GM18498 (cell line): Measurements from ENCODE around the gene ALPK1.
"Not testable (repeated sequence)": the region's sequence is repeated elsewhere in the genome, so short reads cannot be mapped to it uniquely, and the experiment has no call there.

Experiments used
- ATAC-seq: cut with Tn5 transposase; IDR thresholded peaks from one replicate; pipeline ENCODE4 v1.9.1; 2021; ENCODE audit warnings: mild to moderate bottlenecking, moderate library complexity; ENCODE audit not compliant: unreplicated experiment

Gene ALPK1

DNA sequence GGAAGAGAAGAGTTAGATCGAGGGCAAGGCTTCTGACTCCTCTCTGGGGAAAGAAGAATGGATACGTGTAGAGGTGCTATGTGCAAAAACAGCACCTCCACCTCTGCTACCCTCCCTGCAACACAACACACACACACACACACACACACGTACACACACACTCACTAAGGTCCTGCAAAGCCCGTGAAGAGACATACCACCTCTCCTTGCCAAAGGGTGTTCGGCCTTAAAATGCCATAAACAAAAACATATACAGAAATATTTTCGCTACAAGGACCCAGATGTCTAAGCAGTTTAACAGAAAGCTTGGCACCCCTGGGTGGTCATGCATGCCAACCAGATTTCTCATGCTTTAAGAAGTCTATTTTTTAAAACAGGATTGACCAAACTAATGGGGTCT, 13.0 kb upstream of the ALPK1 start:
- ATAC-seq: no peak

DNA sequence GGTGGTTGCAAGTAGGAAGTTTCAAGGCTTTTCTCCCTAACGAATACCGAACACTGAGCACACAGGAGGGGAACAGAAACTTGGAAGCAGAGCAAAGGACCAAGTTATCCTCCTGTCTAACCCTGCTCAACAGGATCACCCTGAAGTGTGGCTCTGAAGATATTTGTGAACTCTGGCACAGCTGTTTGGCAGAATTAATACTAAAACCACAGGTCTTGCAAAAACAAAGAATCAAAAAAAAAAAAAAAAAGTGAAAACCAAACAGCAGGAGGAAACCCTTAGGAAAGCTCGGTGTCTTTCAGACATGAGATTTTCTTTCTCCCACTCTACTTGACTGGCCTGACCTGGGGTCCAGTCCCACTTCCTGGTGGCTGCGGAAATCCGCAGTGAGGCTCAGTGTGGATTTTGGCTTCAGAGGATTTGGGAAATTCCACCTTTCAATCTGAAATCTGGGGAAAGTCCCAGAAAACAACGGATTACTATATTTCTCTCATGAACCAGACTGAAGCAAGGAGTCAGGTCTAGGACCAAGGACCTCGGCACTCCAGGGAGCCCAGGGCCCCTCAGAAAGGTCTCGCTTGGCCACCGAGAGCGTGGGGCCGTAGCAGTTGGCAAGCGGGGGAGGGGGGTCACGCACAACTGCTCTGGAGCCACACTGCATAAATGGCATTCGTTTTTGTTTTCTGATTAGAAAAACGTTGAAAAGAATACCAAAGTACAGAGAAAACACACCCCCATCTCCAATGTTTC, 12.3 kb upstream of the ALPK1 start:
- ATAC-seq: no peak

DNA sequence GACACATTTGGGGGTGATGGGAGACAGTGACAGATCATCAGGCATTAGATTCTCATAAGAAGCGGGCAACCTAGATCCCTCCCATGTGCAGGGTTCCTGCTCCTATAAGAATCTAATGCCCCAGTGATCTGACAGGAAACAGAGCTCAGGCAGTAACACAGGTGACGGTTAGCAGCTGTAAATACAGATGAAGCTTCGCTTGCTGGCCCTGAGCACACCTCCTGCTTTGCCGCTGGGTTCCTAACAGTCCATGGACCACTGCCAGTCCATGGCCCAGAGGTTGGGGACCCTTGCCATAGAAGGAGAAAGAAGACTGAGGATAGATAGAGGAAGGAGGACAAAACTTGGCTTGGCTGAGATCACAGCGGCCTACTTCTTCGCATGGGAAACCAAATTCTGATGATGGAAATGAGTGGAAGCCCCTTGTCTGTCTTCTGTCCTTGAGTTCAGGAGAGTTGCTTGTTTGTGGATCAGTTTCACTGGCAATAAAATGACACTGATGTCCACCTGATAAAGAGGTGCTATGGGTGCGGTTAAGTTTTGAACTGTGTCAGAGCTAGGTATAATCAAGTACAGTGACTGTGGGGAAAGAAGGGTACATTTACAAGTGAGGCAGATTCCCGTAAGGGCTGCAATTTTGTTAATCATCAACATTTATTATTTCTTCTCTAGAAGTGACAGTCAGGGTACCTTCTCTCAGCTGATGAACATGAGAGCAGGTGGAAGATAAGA, 9.7 kb upstream of the ALPK1 start:
- peak; percentile 17 for ATAC-seq

DNA sequence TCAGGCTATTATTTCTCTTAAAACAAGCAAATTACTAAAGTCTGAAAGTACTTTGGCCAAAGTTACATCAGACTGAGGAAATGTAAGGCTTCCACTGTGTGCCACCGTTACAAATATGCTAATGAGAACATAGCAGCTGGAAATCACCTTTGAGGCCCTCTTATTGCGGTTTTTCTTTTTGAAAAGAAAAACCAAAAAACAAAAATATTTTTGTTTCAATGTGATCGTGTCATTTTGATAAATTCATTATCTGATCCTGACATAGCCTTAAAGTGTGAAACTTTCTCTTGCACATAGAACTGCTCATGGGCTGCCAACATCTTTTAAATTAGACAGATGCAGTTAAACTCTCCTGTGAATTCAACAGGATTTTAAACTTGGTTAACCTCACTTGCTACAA, 8.7 kb upstream of the ALPK1 start:
- ATAC-seq: peak; percentile 25

DNA sequence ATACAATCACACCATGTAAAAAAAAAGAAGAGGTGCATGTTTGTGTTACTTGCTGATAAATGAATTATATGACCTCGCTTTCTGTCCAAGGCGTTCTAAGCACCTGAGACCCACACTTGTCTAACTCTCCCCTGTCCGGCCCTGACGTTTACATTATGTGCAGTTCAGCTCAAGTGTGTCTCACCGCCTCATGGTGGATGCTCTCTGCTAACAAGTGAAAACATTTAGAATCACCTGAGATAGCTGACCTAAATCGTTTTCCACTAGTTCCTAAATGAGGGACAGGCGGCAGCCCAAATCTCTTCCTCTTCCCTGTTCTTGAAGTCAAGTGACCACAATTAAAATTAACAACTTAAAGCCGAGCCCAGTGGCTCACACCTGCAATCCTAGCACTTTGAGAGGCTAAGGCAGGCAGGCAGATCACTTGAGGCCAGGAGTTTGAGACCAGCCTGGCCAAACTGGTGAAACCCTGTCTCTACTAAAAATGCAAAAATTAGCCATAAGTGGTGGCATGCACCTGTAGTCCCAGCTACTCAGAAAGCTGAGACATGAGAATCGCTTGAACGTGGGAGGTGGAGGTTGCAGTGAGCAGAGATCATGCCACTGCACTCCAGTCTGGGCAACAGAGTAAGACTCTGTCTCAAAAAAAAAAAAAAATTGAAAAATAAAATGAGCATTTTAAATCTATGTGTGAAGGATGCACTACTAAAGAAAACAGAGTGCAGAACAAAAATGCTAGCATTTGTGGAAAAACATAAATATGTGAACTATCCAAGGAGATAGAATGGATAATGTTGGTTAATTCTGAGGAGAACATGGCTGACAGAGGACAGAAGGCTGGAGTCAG, 7.5 kb upstream of the ALPK1 start:
- ATAC-seq: no peak

DNA sequence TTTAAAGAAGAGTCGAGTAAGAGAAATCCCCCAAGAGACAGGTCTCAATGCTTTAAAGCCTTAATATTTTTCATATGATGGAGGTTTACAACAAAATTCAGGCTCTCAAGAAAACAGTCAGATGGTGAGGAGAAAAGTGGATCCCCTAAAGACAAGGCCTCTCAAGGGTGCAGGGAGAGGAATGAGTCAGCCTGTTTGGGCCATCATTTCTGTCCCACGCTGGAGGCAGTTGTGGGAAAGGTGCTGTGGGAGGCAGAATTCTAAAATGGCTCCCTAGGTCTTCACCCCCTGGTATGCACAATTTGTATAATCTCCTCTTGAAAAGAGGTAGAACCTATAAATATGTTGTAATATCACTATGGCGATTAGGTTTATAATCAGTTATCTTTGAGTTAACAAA, 6.8 kb upstream of the ALPK1 start:
- ATAC-seq: no peak

DNA sequence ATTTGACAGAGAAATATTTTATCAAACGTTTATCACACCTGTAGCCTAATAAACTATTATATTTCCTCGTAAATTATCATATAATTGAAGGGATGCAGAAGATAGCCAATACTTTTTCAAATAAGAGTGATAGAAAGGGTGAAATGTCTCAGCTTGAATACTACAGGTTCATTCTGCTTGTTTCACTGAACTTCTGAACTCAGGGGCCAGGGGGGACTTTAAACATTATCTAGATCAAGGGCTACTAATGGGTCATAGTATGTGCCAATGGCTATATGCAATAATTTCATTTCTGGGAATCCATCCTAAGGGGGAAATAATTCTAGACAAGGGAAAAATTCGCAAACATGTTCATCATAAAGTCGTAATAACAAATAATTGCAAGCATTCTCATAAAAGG, 2.6 kb downstream of the ALPK1 start:
- ATAC-seq: no peak

DNA sequence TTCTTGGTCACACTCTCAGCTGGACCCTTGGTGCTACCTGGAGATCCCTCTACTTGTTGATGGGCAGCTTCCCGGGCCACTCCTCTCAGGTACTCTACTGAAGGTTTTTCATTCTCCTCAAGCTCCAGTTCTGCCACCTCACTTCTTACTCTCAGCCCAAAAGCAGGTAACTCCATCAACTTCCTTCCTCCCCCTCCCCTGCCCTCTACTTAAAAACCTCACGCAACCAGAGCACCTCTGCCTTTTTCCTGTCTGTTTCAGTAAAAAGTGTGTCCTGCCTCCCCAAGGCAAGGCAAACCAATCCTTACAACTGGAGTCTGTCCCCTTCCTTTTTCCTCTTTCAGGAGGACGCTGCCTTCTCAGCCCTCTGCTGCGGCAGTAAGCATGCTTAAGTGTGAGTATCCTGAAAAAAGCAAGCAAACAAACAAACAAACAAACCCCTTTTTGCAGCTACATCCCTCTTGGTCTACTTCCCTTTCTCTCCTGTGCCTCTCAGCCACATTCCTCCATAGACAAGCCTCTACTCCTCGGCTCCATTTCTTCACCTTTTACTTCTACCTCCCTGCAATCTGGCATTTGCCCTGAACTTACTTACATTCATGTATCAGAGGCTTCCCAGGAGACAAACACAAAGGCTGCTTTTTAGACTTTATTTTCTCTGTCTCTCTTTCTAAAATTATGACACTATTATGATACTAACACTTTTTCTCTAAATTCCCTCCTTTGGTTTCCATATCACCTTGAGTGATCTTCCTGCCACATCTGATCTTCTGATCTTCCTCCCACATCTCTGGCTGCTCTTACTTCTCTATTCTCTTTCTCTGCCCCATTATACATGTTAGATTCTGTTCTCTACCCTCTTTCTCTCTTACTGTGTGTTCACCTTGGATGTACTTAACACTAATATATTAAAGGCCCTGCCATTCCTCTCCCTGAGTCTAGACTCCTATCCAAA, 5.4 kb downstream of the ALPK1 start:
- peak; percentile 82 for ATAC-seq

DNA sequence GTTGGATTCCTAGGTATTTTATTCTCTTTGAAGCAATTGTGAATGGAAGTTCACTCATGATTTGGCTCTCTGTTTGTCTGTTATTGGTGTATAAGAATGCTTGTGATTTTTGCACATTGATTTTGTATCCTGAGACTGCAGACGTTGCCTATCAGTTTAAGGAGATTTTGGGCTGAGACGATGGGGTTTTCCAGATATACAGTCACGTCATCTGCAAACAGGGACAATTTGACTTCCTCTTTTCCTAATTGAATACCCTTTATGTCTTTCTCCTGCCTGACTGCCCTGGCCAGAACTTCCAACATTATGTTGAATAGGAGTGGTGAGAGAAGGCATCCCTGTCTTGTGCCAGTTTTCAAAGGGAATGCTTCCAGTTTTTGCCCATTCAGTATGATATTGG, 8.3 kb downstream of the ALPK1 start:
- not testable (repeated sequence) for ATAC-seq

DNA sequence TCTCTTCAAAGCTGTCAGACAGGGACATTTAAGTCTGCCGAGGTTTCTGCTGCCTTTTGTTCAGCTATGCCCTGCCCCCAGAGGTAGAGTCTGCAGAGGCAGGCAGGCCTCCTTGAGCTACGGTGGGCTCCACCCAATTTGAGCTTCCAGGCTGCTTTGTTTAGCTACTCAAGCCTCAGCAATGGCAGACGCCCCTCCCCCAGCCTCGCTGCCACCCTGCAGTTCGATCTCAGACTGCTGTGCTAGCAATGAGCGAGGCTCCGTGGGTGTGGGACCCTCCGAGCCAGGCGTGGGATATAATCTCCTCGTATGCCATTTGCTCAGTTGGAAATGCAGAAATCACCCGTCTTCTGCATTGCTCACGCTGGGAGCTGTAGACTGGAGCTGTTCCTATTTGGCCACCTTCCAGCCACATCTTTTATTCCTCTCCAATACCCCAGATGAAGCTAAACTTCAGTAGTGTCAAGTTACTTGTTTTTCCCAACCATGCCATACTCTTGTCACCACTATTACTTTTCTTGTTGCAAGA, 12.2 kb downstream of the ALPK1 start:
- not testable (repeated sequence) for ATAC-seq

DNA sequence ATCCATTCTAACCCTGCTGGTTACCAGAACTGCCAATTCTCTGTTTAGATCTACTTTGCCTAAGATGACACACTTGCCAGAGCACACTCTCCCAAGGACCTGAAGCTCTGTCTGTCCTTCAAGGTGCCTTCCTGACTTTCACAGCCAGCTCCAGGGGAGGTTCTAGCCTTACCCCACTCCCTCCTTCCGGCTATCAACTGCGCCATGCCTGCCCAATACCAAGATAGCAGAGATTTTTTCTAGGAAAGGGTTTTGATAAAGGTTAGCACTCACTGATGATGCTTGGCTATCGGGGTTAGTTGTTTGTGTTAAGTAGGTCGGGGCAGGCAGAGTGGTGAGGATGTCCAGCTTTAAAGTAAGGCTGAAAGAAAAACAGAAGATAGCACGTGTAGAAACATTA, 14.3 kb downstream of the ALPK1 start:
- no peak for ATAC-seq

DNA sequence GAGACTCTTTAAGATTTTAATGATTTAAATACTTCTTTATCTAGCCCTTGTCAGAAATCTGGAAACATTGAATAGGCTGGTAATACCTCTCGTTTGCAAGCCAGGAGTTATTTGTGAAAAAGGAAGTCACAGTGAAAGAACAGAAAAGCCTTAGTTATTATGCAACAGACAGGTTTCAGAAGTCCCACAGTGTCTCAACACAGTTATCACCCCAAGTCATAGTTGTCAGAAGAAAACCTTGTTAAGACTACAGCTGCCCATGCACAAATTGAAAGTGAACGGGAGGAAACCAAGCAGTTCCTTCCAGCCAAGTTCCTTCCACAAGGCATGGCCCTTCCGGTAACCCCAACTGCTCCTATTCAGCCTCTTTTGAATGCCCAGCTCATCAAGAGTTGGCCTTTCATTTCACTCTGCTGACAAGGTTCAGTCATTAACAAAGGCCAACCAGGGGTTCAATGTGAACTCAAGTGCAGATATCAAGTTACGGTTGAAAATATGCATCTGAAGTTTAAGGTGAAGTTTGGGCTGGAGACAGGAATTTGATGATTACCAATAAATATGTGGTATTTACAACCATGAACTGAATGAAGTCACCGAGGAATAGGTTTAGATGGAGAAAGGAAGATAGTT, 15.6 kb downstream of the ALPK1 start:
- ATAC-seq: peak; percentile 98

DNA sequence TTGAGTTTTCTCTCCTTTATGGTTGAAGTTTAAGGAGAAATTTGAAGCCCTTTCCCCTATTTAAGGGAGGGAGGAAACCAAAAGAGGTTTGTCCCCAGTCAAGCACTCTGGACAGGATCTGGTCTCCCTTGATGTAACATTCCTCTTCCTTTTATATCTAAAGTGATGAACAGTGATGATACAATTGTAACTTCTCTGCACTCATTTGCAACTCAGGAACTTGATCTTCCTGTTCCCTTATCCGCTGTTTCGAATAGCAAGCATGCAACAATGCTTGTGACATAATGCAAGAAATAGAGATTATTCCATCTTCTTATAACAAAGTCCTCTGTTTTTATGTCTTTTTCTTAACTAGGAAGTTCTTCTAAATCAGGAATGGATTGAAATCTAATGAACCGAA, 18.3 kb downstream of the ALPK1 start:
- ATAC-seq: no peak

DNA sequence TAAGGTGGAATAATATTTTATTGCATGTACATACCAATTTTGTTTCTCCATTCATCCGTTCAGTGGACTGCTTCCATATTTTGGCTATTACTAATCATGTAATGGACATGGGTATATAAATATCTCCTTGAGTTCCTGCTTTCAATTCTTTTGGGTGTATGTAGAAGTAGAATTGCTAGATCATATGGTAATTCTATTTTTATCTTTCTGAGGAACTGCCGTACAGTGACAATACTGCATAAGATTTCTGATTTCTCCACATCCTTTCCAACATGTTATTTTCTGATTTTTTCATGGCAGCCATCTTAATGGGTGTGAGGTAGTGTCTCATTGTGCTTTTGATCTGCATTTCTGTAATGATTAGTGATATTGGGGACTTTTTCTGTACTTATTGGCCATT, 19.2 kb downstream of the ALPK1 start:
- ATAC-seq: no peak

DNA sequence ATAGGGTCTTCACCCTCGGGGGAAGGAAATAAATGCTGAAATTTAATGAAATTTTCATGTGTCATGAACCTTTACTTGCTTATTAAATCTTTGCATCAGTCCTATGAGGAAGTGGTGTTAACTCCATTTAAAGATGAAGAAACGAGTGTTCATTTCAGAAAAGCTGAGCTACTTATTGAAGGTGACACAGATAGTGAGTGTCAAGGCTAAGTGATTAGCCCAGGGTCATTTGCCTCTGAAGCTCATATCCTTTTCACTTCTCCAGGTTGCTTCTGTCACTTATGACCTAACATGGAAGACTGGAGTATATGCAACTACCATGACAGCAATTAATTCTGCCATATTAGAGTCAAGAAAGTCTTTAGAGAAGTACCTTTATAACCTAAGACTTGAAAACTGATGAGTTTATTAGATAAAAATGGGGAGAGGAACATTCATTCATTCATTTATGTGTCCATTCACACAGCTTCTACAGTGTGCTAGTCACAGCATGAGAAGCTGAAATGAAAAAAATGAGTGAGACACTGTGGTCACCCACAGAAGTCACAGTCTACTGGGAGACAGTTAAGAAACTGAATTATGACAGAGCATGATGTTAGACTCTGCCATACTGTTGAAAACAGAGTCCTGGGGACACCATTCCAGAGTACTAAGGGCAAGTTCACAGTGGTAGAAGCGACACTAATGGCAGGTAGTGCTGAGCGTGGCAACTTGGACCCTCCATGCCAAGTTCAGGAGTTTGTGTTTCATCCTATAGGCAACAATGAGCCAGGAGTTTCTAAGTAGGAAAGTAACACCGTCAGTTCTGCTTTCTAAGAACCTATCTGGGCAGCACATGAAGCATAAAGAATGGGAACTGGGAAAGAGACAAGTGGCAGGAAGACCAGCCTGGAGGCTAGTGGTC, 21.3 kb downstream of the ALPK1 start:
- ATAC-seq: peak; percentile 97

DNA sequence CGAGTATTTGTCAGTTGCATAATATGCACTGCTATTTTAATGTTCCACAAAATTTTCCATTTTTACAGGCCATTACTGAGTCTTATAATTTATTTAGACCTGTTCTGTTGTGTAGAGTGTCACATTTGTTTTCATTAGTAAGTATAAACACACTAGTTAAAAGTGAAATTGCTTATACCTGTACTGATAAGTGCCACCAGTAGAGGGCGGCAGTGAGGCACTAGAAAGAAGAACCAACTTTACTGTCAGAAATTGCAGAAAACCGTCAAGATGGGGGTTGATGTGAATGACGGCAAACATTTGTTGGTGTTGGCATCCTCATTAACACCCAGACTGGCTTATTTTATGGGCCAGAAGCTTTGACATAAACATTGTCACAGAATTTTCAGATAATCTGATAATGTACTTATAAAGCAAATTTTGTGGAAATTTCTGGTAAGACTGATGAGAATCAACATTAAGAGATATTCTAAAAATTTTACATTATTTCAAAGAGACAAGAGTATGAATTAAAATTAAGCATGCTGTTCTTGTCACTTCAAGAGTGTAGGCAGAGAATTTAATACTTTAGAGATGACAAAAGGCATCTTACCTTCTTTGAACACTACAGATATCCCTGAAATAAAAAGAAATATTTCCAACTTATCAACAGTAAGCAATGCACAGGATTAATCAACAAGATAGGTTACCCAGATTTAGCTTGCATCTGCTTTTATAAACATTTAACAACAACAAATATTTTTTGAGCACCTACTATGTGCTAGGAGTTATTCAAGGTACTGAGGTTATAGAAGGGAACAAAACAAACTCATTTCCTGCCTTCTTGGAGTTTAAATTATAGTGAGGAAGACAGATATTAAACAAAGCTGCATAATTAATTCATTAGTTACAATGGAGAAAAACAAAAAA, 24.9 kb downstream of the ALPK1 start:
- peak; percentile 33 for ATAC-seq

DNA sequence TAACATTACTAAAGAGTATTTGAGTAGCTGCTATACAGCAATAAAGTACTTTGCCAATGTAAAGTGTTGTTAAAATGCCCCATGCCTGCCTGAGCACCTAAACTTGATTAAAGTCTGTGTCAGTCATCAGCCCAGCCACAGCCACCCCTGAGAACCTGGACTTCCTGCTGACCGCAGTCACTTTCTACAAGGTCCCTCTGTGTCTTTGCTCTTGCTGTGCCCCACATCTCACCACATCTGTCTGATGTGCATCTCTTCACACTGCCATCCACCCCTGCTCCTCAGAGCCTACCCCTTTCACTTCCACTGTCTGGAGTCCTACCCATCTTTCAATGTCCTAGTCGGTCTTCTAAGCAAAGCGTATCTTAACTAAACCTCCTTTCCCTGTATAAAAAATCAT, 25.7 kb downstream of the ALPK1 start:
- ATAC-seq: no peak

DNA sequence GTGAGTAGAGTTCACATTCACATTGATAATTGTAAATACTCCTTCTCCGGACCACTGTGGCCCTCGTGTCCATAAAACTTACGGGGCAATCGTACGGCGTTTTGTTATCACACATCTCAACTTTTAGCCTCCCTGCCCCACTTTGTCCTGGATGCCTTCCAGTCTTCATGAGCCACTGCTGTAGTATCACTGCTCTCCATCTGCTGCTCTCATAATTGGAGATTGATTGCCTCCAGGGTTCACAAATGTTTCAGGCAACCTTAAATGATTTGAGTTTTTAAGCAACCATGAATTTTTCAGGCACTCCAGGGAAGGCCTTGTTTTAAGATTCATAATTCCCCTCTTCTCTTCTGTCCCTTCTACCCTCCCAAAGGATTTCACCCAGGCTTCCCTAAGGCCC, 28.4 kb downstream of the ALPK1 start:
- ATAC-seq: no peak
